Activated naive CD4-positive, alpha-beta T cell treated with Interleukin-2 at 50 U/mL for 16 hours (primary cell): ENCODE measurements around the gene NEU4.

Source experiments
- DNase-seq: peaks from one replicate; pipeline ENCODE4 v3.0.0-alpha.2; 2020

The NEU4 gene

DNA sequence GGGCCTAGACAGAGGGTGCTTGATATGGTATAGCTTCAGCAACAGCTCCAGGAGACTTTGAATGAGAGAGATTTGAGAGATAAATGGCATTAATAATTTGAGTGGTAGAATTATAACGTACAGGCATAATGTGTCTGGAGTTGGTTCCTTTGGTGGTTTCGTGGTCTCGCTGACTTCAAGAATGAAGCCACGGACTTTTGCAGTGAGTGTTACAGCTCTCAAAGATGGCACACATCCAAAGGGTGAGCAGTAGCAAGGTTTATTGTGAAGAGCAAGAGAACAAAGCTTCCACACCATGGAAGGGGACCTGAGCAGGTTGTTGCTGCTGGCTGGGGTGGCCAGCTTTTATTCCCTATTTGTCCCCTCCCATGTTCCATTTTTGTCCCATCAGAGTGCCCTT is 26.6 kb downstream of the NEU4 start:
- DNase-seq = no peak

- DNase-seq = no peak
These were observed 27.3 kb downstream of the NEU4 start for GRCh38 chr2:241836292-241836691.

- no peak for DNase-seq
These were observed 28.4 kb downstream of the NEU4 start for GRCh38 chr2:241837197-241837965.

- DNase-seq = no peak
These were observed 32.4 kb downstream of the NEU4 start for GRCh38 chr2:241841181-241842066.

GRCh38 chr2:241842067-241842415 is 33.0 kb downstream of the NEU4 start:
- no peak for DNase-seq

GRCh38 chr2:241842620-241843211 is 33.7 kb downstream of the NEU4 start:
- peak; percentile 60 for DNase-seq

GRCh38 chr2:241843321-241844065 is 34.5 kb downstream of the NEU4 start:
- DNase-seq = no peak

GRCh38 chr2:241844066-241844728 is 35.2 kb downstream of the NEU4 start:
- peak; percentile 85 for DNase-seq

GRCh38 chr2:241844831-241845578 is 36.0 kb downstream of the NEU4 start:
- DNase-seq = no peak

GRCh38 chr2:241846406-241846805 is 37.4 kb downstream of the NEU4 start:
- no peak for DNase-seq

GRCh38 chr2:241848761-241849615 is 40.0 kb downstream of the NEU4 start:
- peak; percentile 1 for DNase-seq

- DNase-seq = peak; percentile 1
These were observed 40.9 kb downstream of the NEU4 start for GRCh38 chr2:241849616-241850543.

GRCh38 chr2:241850544-241851324 is 41.7 kb downstream of the NEU4 start:
- DNase-seq = peak; percentile 1

GRCh38 chr2:241851325-241852115 is 42.5 kb downstream of the NEU4 start:
- peak; percentile 1 for DNase-seq

DNA sequence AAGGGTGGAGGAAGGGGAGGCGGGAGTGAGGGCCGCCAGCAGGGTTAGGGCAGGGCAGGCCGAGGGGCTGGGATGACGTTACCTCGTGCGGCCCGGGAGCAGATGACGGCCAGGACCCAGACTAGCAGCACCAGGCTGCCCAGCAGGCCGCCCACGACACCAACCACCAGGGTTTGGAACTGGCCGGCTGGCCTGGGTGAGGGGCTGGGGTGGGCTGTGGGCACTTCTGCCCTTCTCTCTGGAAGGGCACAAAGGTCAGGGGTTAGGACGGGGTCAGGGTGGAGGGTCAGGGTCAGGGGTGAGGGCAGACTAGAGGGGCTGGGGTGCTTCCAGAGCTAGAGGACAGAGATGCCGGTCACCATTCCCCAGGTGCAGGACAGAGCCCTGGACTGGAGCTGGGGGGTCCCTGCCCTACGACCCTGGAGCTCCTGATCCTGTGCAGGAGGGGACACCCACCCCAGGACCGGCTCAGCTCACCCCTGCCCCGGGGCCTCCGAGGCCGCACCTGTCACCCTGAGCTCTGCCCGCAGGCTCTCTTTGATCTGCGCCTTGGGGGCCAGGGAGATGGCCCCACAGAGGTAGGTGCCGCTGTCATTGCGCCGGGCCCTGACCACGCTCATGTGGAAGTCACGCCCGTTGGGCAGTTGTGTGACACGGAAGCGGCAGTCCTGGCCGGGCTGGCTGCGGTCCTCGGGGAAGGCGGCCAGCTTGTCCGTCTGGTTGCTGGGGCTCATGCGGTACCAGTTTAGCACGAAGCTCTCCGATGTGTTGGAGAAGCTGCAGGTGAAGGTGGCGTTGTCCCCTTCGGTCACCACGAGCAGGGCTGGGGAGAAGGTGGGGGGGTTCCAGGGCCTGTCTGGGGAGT is 43.4 kb downstream of the NEU4 start:
- peak; percentile 1 for DNase-seq

GRCh38 chr2:241852981-241853631 is 44.1 kb downstream of the NEU4 start:
- no peak for DNase-seq
